Activated CD4-positive, alpha-beta memory T cell treated with anti-CD3 and anti-CD28 coated beads for 36 hours (primary cell): Measurements from ENCODE around the gene MAST4. TPM values are rescaled to one million over a fixed set of nuclear protein-coding genes. Genes with fewer than 3 reads are reported as not detected.

Experiments
- CTCF ChIA-PET: fragments of 350-600 bp; sonication (Branson Sonifier 250); formaldehyde crosslinking; loops from one replicate; lab custom pipeline; 2021; ENCODE audit warnings: antibody characterized with exemption, inconsistent platforms; lab: Charles Lee
- POLR2A ChIA-PET: fragments of 350-600 bp; sonication (Branson Sonifier 250); formaldehyde crosslinking; loops from one replicate; lab custom pipeline; 2021; ENCODE audit warnings: antibody characterized with exemption; lab: Charles Lee
- DNase-seq: peaks from one replicate; pipeline ENCODE4 v3.0.0-alpha.2; 2020
- H3K27ac Mint-ChIP-seq: one replicate; pipeline ENCODE4 v1.8.0; 2021; ENCODE audit warnings: mixed read lengths
- H3K27me3 Mint-ChIP-seq: one replicate; pipeline ENCODE4 v1.8.0; 2021; ENCODE audit warnings: mixed read lengths
- H3K36me3 Mint-ChIP-seq: one replicate; pipeline ENCODE4 v1.8.0; 2021; ENCODE audit warnings: mixed read lengths
- H3K4me1 Mint-ChIP-seq: one replicate; pipeline ENCODE4 v1.8.0; 2021; ENCODE audit warnings: low read depth, mixed read lengths
- H3K4me3 Mint-ChIP-seq: one replicate; pipeline ENCODE4 v1.8.0; 2021; ENCODE audit warnings: mild to moderate bottlenecking, mixed read lengths
- H3K9me3 Mint-ChIP-seq: one replicate; pipeline ENCODE4 v1.8.0; 2021; ENCODE audit warnings: mixed read lengths
- intact Hi-C: fragments of 100-400 bp; cut with micrococcal nuclease; formaldehyde crosslinking; loops from one replicate; pipeline ENCODE4 v1.15.1; 2023
- total RNA-seq, 2 experiments: library from RNA; stranded (reverse); gene quantifications; one replicate each; pipeline ENCODE4 v1.2.3, GENCODE V29; 2021

The MAST4 gene
- total RNA-seq, 2 experiments from 2014 or later, result 30.2 to 30.3 TPM

GRCh38 chr5:67149057-67149950 lies 553.1 kb downstream of the MAST4 start:
- intact Hi-C loops, result no loop called here
- Mint-ChIP-seq H3K4me1 (no peaks in the 10 kb centered on the region), H3K9me3 (no peaks in the 10 kb centered on the region), H3K36me3 (peaks cover 37% of the 10 kb centered on the region), H3K27me3 (no peaks in the 10 kb centered on the region), H3K4me3 (no peak overlapping the region), H3K27ac (no peak overlapping the region)
- ChIA-PET POLR2A (interaction anchor here (0.6 kb wide), 1 partner anchor 389 kb away, joined by 3 read pairs; no protein-coding TSS in a partner anchor), CTCF (interaction anchor here (1.5 to 1.7 kb wide), 4 partner anchors 17 to 336 kb away, joined by 3 to 11 read pairs (median 4); no protein-coding TSS in a partner anchor)
- no peak for DNase-seq

GRCh38 chr5:67149951-67150523 lies 553.8 kb downstream of the MAST4 start:
- DNase-seq, result no peak
- Mint-ChIP-seq H3K9me3 (no peaks in the 10 kb centered on the region), H3K4me3 (no peak overlapping the region), H3K27ac (no peak overlapping the region), H3K4me1 (no peaks in the 10 kb centered on the region), H3K27me3 (no peaks in the 10 kb centered on the region), H3K36me3 (peaks cover 30% of the 10 kb centered on the region)
- intact Hi-C loops, result no loop called here
- POLR2A ChIA-PET, result interaction anchor here (0.6 kb wide), 1 partner anchor 388 kb away, joined by 3 read pairs; no protein-coding TSS in a partner anchor
- CTCF ChIA-PET, result interaction anchor here (1.5 to 1.7 kb wide), 4 partner anchors 16 to 337 kb away, joined by 3 to 11 read pairs (median 4); no protein-coding TSS in a partner anchor

GRCh38 chr5:67152400-67152799 lies 556.2 kb downstream of the MAST4 start:
- ChIA-PET CTCF (interaction anchor here (1.1 kb wide), 1 partner anchor 56 kb away, joined by 6 read pairs; no protein-coding TSS in a partner anchor), POLR2A (no interaction called here)

GRCh38 chr5:67153292-67153691 lies 557.1 kb downstream of the MAST4 start:
- no peak for DNase-seq
- Mint-ChIP-seq H3K27ac (no peak overlapping the region), H3K27me3 (no peaks in the 10 kb centered on the region), H3K4me3 (no peak overlapping the region), H3K9me3 (no peaks in the 10 kb centered on the region), H3K4me1 (peaks cover 12% of the 10 kb centered on the region), H3K36me3 (peaks cover 25% of the 10 kb centered on the region)
- intact Hi-C loops, result no loop called here
- ChIA-PET CTCF (interaction anchor here (1.1 kb wide), 1 partner anchor 56 kb away, joined by 6 read pairs; no protein-coding TSS in a partner anchor), POLR2A (no interaction called here)

More at GRCh38 chr5:67152400-67152799, 556.2 kb downstream of the MAST4 start:
- Mint-ChIP-seq H3K27me3 (no peaks in the 10 kb centered on the region), H3K36me3 (peaks cover 25% of the 10 kb centered on the region), H3K4me1 (peaks cover 10% of the 10 kb centered on the region), H3K4me3 (no peak overlapping the region), H3K9me3 (no peaks in the 10 kb centered on the region), H3K27ac (no peak overlapping the region)
- no peak for DNase-seq
- intact Hi-C loops, result no loop called here

GRCh38 chr5:67154556-67155206 lies 558.5 kb downstream of the MAST4 start:
- DNase-seq, result no peak
- CTCF ChIA-PET, result interaction anchor here (1.3 to 16.1 kb wide), 4 partner anchors 11 to 143 kb away, joined by 3 to 363 read pairs (median 5); no protein-coding TSS in a partner anchor
- POLR2A ChIA-PET, result no interaction called here
- Mint-ChIP-seq H3K4me1 (peaks cover 20% of the 10 kb centered on the region), H3K27me3 (no peaks in the 10 kb centered on the region), H3K36me3 (peaks cover 20% of the 10 kb centered on the region), H3K27ac (no peak overlapping the region), H3K9me3 (no peaks in the 10 kb centered on the region), H3K4me3 (no peak overlapping the region)
- intact Hi-C loops, result no loop called here

GRCh38 chr5:67156976-67157583 lies 560.9 kb downstream of the MAST4 start:
- peak overlapping the region; percentile 55 for H3K27ac Mint-ChIP-seq
- no peak overlapping the region for H3K4me3 Mint-ChIP-seq
- CTCF ChIA-PET, result interaction anchor here (0.7 to 16.1 kb wide), 11 partner anchors 9 to 370 kb away, joined by 3 to 363 read pairs (median 5); no protein-coding TSS in a partner anchor
- peak; percentile 65 for DNase-seq
- POLR2A ChIA-PET, result interaction anchor here (1.1 kb wide), 1 partner anchor 9 kb away, joined by 4 read pairs; no protein-coding TSS in a partner anchor
- H3K9me3 Mint-ChIP-seq, result no peaks in the 10 kb centered on the region
- no peaks in the 10 kb centered on the region for H3K27me3 Mint-ChIP-seq
- peaks cover 8% of the 10 kb centered on the region for H3K36me3 Mint-ChIP-seq
- H3K4me1 Mint-ChIP-seq, result peaks cover 42% of the 10 kb centered on the region
- intact Hi-C loops, result loop anchor here (1.0 kb wide), 1 partner anchor 50 kb away; no protein-coding TSS in a partner anchor

- H3K4me1 Mint-ChIP-seq, result peaks cover 67% of the 10 kb centered on the region
- no peaks in the 10 kb centered on the region for H3K27me3 Mint-ChIP-seq
- H3K36me3 Mint-ChIP-seq, result peaks cover 26% of the 10 kb centered on the region
- POLR2A ChIA-PET, result interaction anchor here (1.7 to 9.9 kb wide), 2 partner anchors 45 to 148 kb away, joined by 5 to 104 read pairs; no protein-coding TSS in a partner anchor
- no peaks in the 10 kb centered on the region for H3K9me3 Mint-ChIP-seq
- H3K4me3 Mint-ChIP-seq, result peak overlapping the region; percentile 3
- H3K27ac Mint-ChIP-seq, result peak overlapping the region; percentile 68
- intact Hi-C loops, result loop anchor here (1.0 to 10.0 kb wide), 2 partner anchors 8 to 1095 kb away; no protein-coding TSS in a partner anchor
- DNase-seq, result no peak
- CTCF ChIA-PET, result interaction anchor here (16.1 kb wide), 1 partner anchor 45 kb away, joined by 363 read pairs; no protein-coding TSS in a partner anchor
Observed at GRCh38 chr5:67160272-67160671, 564.1 kb downstream of the MAST4 start.

- H3K4me3 Mint-ChIP-seq, result no peak overlapping the region
- intact Hi-C loops, result loop anchor here (1.0 to 10.0 kb wide), 3 partner anchors 7 to 1094 kb away; no protein-coding TSS in a partner anchor
- H3K36me3 Mint-ChIP-seq, result peaks cover 31% of the 10 kb centered on the region
Observed at GRCh38 chr5:67160985-67161384, 564.8 kb downstream of the MAST4 start.

GRCh38 chr5:67161767-67162166 lies 565.6 kb downstream of the MAST4 start:
- H3K4me3 Mint-ChIP-seq, result peak overlapping the region; percentile 25
- H3K27ac Mint-ChIP-seq, result peak overlapping the region; percentile 68
- no peaks in the 10 kb centered on the region for H3K9me3 Mint-ChIP-seq
- H3K27me3 Mint-ChIP-seq, result no peaks in the 10 kb centered on the region
- peaks cover 72% of the 10 kb centered on the region for H3K4me1 Mint-ChIP-seq
- POLR2A ChIA-PET, result interaction anchor here (1.4 to 9.9 kb wide), 2 partner anchors 44 to 158 kb away, joined by 3 to 104 read pairs; no protein-coding TSS in a partner anchor
- DNase-seq, result no peak
- H3K36me3 Mint-ChIP-seq, result peaks cover 35% of the 10 kb centered on the region
- intact Hi-C loops, result loop anchor here (1.0 to 10.0 kb wide), 2 partner anchors 46 to 1093 kb away; no protein-coding TSS in a partner anchor
- CTCF ChIA-PET, result interaction anchor here (0.6 to 16.1 kb wide), 2 partner anchors 43 to 173 kb away, joined by 3 to 363 read pairs; no protein-coding TSS in a partner anchor

More at GRCh38 chr5:67160985-67161384, 564.8 kb downstream of the MAST4 start:
- no peaks in the 10 kb centered on the region for H3K9me3 Mint-ChIP-seq
- no peaks in the 10 kb centered on the region for H3K27me3 Mint-ChIP-seq
- peak; percentile 65 for DNase-seq
- peaks cover 73% of the 10 kb centered on the region for H3K4me1 Mint-ChIP-seq
- H3K27ac Mint-ChIP-seq, result peak overlapping the region; percentile 68
- ChIA-PET CTCF (interaction anchor here (0.6 to 16.1 kb wide), 2 partner anchors 44 to 173 kb away, joined by 3 to 363 read pairs; no protein-coding TSS in a partner anchor), POLR2A (interaction anchor here (1.7 to 9.9 kb wide), 2 partner anchors 44 to 149 kb away, joined by 5 to 104 read pairs; no protein-coding TSS in a partner anchor)

GRCh38 chr5:67163231-67163756 lies 567.1 kb downstream of the MAST4 start:
- H3K27ac Mint-ChIP-seq, result peak overlapping the region; percentile 72
- ChIA-PET POLR2A (interaction anchor here (9.9 kb wide), 1 partner anchor 42 kb away, joined by 104 read pairs; no protein-coding TSS in a partner anchor), CTCF (interaction anchor here (0.6 to 16.1 kb wide), 2 partner anchors 42 to 298 kb away, joined by 3 to 363 read pairs; no protein-coding TSS in a partner anchor)
- peak overlapping the region; percentile 35 for H3K4me3 Mint-ChIP-seq
- H3K9me3 Mint-ChIP-seq, result no peaks in the 10 kb centered on the region
- DNase-seq, result no peak
- peaks cover 43% of the 10 kb centered on the region for H3K36me3 Mint-ChIP-seq
- peaks cover 80% of the 10 kb centered on the region for H3K4me1 Mint-ChIP-seq
- H3K27me3 Mint-ChIP-seq, result no peaks in the 10 kb centered on the region
- intact Hi-C loops, result loop anchor here (10.0 kb wide), 1 partner anchor 1092 kb away; no protein-coding TSS in a partner anchor
